Left lung (tissue), 10 donors: ENCODE measurements around the gene NUP98. TPM values are rescaled to one million over a fixed set of nuclear protein-coding genes. Genes with fewer than 3 reads are reported as not detected.

Experiments used
- ATAC-seq: fragments of 200-7000 bp; cut with Tn5 transposase; one replicate; pipeline ENCODE4 v1.9.1; 2020; ENCODE audit warnings: moderate library complexity
- DNase-seq, 4 donors: peaks; one replicate each; pipeline ENCODE4 v3.0.0-alpha.2; 2013 to 2020
- H3K27ac ChIP-seq, 2 donors: fragments of 200-600 bp; sonication (generic) in 1 of 2; one replicate each; pipeline versions ENCODE4 v1.5.0 to v1.8.0; 2020 to 2021
- H3K27me3 ChIP-seq, 2 donors: fragments of 200-600 bp; sonication (generic) in 1 of 2; one replicate each; pipeline versions ENCODE4 v1.5.0 to v1.8.0; 2020 to 2021
- H3K36me3 ChIP-seq, 2 donors: fragments of 200-600 bp; sonication (generic) in 1 of 2; one replicate each; pipeline versions ENCODE4 v1.5.0 to v1.8.0; 2020 to 2021
- H3K4me1 ChIP-seq, 2 donors: fragments of 200-600 bp; one replicate each; pipeline ENCODE4 v1.8.0; 2021
- H3K4me3 ChIP-seq, 2 donors: fragments of 200-600 bp; sonication (generic) in 1 of 2; one replicate each; pipeline versions ENCODE4 v1.5.0 to v1.8.0; 2020 to 2021; ENCODE audit warnings: mild to moderate bottlenecking in 1 of 2
- H3K9me3 ChIP-seq, 2 donors: fragments of 200-600 bp; sonication (generic) in 1 of 2; one replicate each; pipeline versions ENCODE4 v1.5.0 to v1.8.0; 2020 to 2021
- CTCF ChIP-seq, 2 donors: fragments of 200-600 bp; sonication (generic) in 1 of 2; IDR thresholded peaks; one replicate each; pipeline versions ENCODE4 v1.5.0 to v1.8.0; 2021; ENCODE audit warnings: antibody characterized with exemption in 2 of 2
- intact Hi-C, 2 donors: fragments of 100-400 bp; cut with DNase I; formaldehyde crosslinking; loops; one replicate each; pipeline versions ENCODE4 v1.11.2 to v1.14.2; 2022
- polyA plus RNA-seq, 6 donors: library from polyadenylated mRNA; unstranded; fragments of 120-200 nt; gene quantifications; one replicate each; pipeline ENCODE4 v1.2.1, GENCODE V29; 2013; ENCODE audit not compliant: insufficient read length in 6 of 6
- total RNA-seq, 2 donors: library from RNA; stranded (reverse); fragmentation: NEBNext Ultra II Directional; extraction: Animal tissue kit (Norgen Biotek cat#: 25700); gene quantifications; one replicate each; pipeline ENCODE4 v1.2.1, GENCODE V29; 2021
- donor health status: DM: no; HTN: yes; CAD: no.
- donor health status: DM: no; HTN: no; CAD: no.

Gene NUP98
- total and polyA plus RNA-seq, 8 donors: 59.9 to 76.3 (median 66.8) TPM

GRCh38 chr11:3626250-3626960 is 170.9 kb downstream of the NUP98 start:
- H3K27ac ChIP-seq: no peak overlapping the region
- intact Hi-C loops: no loop called here
- no peaks in the 10 kb centered on the region for H3K27me3 ChIP-seq
- no peak overlapping the region for H3K4me3 ChIP-seq
- TF ChIP-seq CTCF (IDR thresholded peaks at IDR 0.05): no peak
- peak; percentile 56 for ATAC-seq
- no peaks in the 10 kb centered on the region for H3K9me3 ChIP-seq
- H3K36me3 ChIP-seq: no peaks in the 10 kb centered on the region
- no peaks in the 10 kb centered on the region for H3K4me1 ChIP-seq
- peak in 3 of 4 donors; percentile 20 to 80 (median 68) for DNase-seq

Other genes with a start within 250 kb of the NUP98 start
- gene ART5, start 155.6 kb downstream of the NUP98 start, total RNA-seq: under 1 TPM; 0.24 to 0.87 TPM
- gene ART5, start 155.6 kb downstream of the NUP98 start, polyA plus RNA-seq: 1 to 10 TPM; 1.2 to 2.2 (median 1.6) TPM
- gene ART1, start 152.4 kb downstream of the NUP98 start, total RNA-seq: under 1 TPM in 1 of 2 donors, not detected in 1; 0.55 TPM
- gene ART1, start 152.4 kb downstream of the NUP98 start, polyA plus RNA-seq: under 1 TPM in 3 of 6 donors, not detected in 3; 0.13 to 0.33 (median 0.32) TPM
- gene CHRNA10, start 126.2 kb downstream of the NUP98 start, total RNA-seq: 1 to 10 TPM in 1 of 2 donors, under 1 TPM in 1; 0.67 to 1.5 TPM
- 1 to 10 TPM; 2.1 to 4.1 (median 2.3) TPM for gene CHRNA10, start 126.2 kb downstream of the NUP98 start, polyA plus RNA-seq
- gene PGAP2, start 11.0 kb upstream of the NUP98 start, total RNA-seq: 10 to 100 TPM; 19.5 to 26.5 TPM
- 10 to 100 TPM; 49.2 to 60.2 (median 53.6) TPM for gene PGAP2, start 11.0 kb upstream of the NUP98 start, polyA plus RNA-seq
- 100 to 1,000 TPM in 1 of 2 donors, 10 to 100 TPM in 1; 57.1 to 109 TPM for gene RHOG, start 43.4 kb upstream of the NUP98 start, total RNA-seq
- 10 to 100 TPM; 22.0 to 32.2 (median 28.1) TPM for gene RHOG, start 43.4 kb upstream of the NUP98 start, polyA plus RNA-seq
- gene STIM1, start 58.1 kb upstream of the NUP98 start, total RNA-seq: 10 to 100 TPM; 50.9 to 52.9 TPM
- 10 to 100 TPM; 38.9 to 56.0 (median 48.8) TPM for gene STIM1, start 58.1 kb upstream of the NUP98 start, polyA plus RNA-seq